H1 (cell line): Measurements from ENCODE around the gene DGKZ. TPM values are rescaled to one million over a fixed set of nuclear protein-coding genes. Genes with fewer than 3 reads are reported as not detected.
"Not testable (repeated sequence)": the region's sequence is repeated elsewhere in the genome, so short reads cannot be mapped to it uniquely, and the experiment has no call there.

Source experiments
- CTCF ChIA-PET: fragments of 300-600 bp; sonication (Branson Sonifier 250); formaldehyde crosslinking; loops from one replicate; lab custom pipeline; 2021; ENCODE audit not compliant: partially characterized antibody; lab: Charles Lee
- POLR2A ChIA-PET: fragments of 300-600 bp; sonication (Branson Sonifier 250); formaldehyde crosslinking; loops from one replicate; lab custom pipeline; 2021; ENCODE audit warnings: inconsistent platforms; ENCODE audit not compliant: partially characterized antibody; lab: Charles Lee
- DNase-seq, 2 experiments: peaks; one replicate each; pipeline versions ENCODE4 v3.0.0 to v3.0.0-alpha.2; 2010 to 2022; ENCODE audit warnings: low spot score in 2 of 2, low read depth in 1 of 2, mixed read lengths in 1 of 2
- FAIRE-seq: peaks from 2 replicates; lab custom pipeline; 2011; peaks lifted over from hg19 to GRCh38; lab: Jason Lieb, UNC
- H2AFZ ChIP-seq: 2 replicates; pipeline ENCODE4 v1.8.1; 2012; ENCODE audit warnings: low read length, inconsistent platforms
- H2AK5ac ChIP-seq: 2 replicates; pipeline ENCODE4 v1.6.1; 2013; ENCODE audit warnings: low read depth, low read length
- H2BK120ac ChIP-seq: replicated peaks from 2 replicates; pipeline ENCODE3; 2013; ENCODE audit warnings: low read depth, low read length, inconsistent platforms
- H2BK12ac ChIP-seq: 2 replicates; pipeline ENCODE4 v1.6.1; 2013; ENCODE audit warnings: low read depth, low read length
- H2BK15ac ChIP-seq: 2 replicates; pipeline ENCODE4 v1.6.1; 2013; ENCODE audit warnings: low read length
- H2BK20ac ChIP-seq: 2 replicates; pipeline ENCODE4 v1.6.1; 2013; ENCODE audit warnings: low read length
- H2BK5ac ChIP-seq: 2 replicates; pipeline ENCODE4 v1.6.1; 2013; ENCODE audit warnings: low read depth, low read length
- H3K14ac ChIP-seq: 2 replicates; pipeline ENCODE4 v1.6.1; 2013; ENCODE audit warnings: inconsistent platforms; ENCODE audit not compliant: insufficient read length
- H3K18ac ChIP-seq: 2 replicates; pipeline ENCODE4 v1.6.1; 2013; ENCODE audit warnings: low read length; ENCODE audit errors: extremely low read depth
- H3K23ac ChIP-seq: 2 replicates; pipeline ENCODE4 v1.6.1; 2013; ENCODE audit warnings: inconsistent platforms; ENCODE audit not compliant: insufficient read length
- H3K23me2 ChIP-seq: 2 replicates; pipeline ENCODE4 v1.6.1; 2013; ENCODE audit warnings: low read depth, low read length
- H3K27ac ChIP-seq: 2 replicates; pipeline ENCODE4 v1.6.1; 2011; ENCODE audit warnings: low read depth, low read length, inconsistent platforms
- H3K27me3 ChIP-seq, 4 experiments: replicated peaks in 1 of 4; 1 replicate in 1 of 4; 2 replicates in 3 of 4; pipeline versions ENCODE4 v1.6.1 to v1.8.1; 2011 to 2013; ENCODE audit warnings: low read length in 3 of 4, mild to moderate bottlenecking in 3 of 4, inconsistent platforms in 2 of 4, mixed read lengths in 2 of 4, moderate library complexity in 1 of 4; ENCODE audit not compliant: control insufficient read depth in 3 of 4, insufficient read depth in 3 of 4; ENCODE audit errors: extremely low read depth in 1 of 4
- H3K36me3 ChIP-seq, 4 experiments: 2 replicates each; pipeline versions ENCODE4 v1.6.1 to v1.8.1; 2011 to 2013; ENCODE audit warnings: mild to moderate bottlenecking in 4 of 4, low read length in 3 of 4, moderate library complexity in 2 of 4, control low read depth in 1 of 4, inconsistent platforms in 1 of 4; ENCODE audit not compliant: insufficient read depth in 4 of 4, control insufficient read depth in 2 of 4
- H3K4ac ChIP-seq: replicated peaks from 2 replicates; pipeline ENCODE3; 2013; ENCODE audit warnings: low read length, low read depth, mixed read lengths, inconsistent platforms; ENCODE audit not compliant: insufficient read length
- H3K4me1 ChIP-seq, 4 experiments: replicated peaks in 1 of 4; 1 replicate in 1 of 4; 2 replicates in 3 of 4; pipeline versions ENCODE4 v1.6.1 to v1.8.1; 2011 to 2013; ENCODE audit warnings: low read length in 3 of 4, inconsistent platforms in 2 of 4, mixed read lengths in 1 of 4; ENCODE audit not compliant: insufficient read depth in 4 of 4, control insufficient read depth in 3 of 4
- H3K4me2 ChIP-seq, 2 experiments: 2 replicates each; pipeline versions ENCODE4 v1.6.1 to v1.8.1; 2011 to 2013; ENCODE audit warnings: low read depth in 2 of 2, low read length in 2 of 2, control low read depth in 1 of 2, inconsistent platforms in 1 of 2, mild to moderate bottlenecking in 1 of 2; ENCODE audit not compliant: insufficient read depth in 1 of 2
- H3K4me3 ChIP-seq, 4 experiments: fragments of 200-600, 300-600 bp in 1 of 4; sonication (generic), shearing (Covaris generic), sonication (Bioruptor Twin) in 1 of 4; 2 replicates each; pipeline versions ENCODE4 v1.5.1 to v1.8.1; 2011 to 2016; ENCODE audit warnings: low read length in 4 of 4, low read depth in 3 of 4, control low read depth in 2 of 4, inconsistent platforms in 2 of 4, mild to moderate bottlenecking in 2 of 4, mixed read lengths in 1 of 4, moderate library complexity in 1 of 4; ENCODE audit not compliant: insufficient read depth in 2 of 4; ENCODE audit errors: extremely low read depth in 1 of 4
- H3K56ac ChIP-seq: replicated peaks from 2 replicates; pipeline ENCODE3; 2013; ENCODE audit warnings: low read depth, mild to moderate bottlenecking, mixed read lengths, low read length, inconsistent platforms; ENCODE audit not compliant: insufficient read length
- H3K79me1 ChIP-seq: 2 replicates; pipeline ENCODE4 v1.6.1; 2013; ENCODE audit warnings: low read depth, low read length, control low read depth
- H3K79me2 ChIP-seq, 2 experiments: 2 replicates each; pipeline versions ENCODE4 v1.6.1 to v1.8.1; 2012 to 2013; ENCODE audit warnings: low read length in 2 of 2, mild to moderate bottlenecking in 2 of 2, inconsistent platforms in 1 of 2; ENCODE audit not compliant: insufficient read depth in 2 of 2, control insufficient read depth in 1 of 2
- H3K9ac ChIP-seq, 4 experiments: replicated peaks in 1 of 4; 1 replicate in 1 of 4; 2 replicates in 3 of 4; pipeline versions ENCODE4 v1.6.1 to v1.8.1; 2011 to 2013; ENCODE audit warnings: low read depth in 3 of 4, low read length in 3 of 4, control low read depth in 2 of 4, mild to moderate bottlenecking in 2 of 4, moderate library complexity in 2 of 4, inconsistent platforms in 1 of 4; ENCODE audit errors: extremely low read depth in 1 of 4
- H3K9me3 ChIP-seq, 2 experiments: 2 replicates each; pipeline versions ENCODE4 v1.6.1 to v1.8.1; 2012 to 2013; ENCODE audit warnings: mild to moderate bottlenecking in 2 of 2, moderate library complexity in 2 of 2, control low read depth in 1 of 2, inconsistent platforms in 1 of 2, low read depth in 1 of 2, low read length in 1 of 2, mixed read lengths in 1 of 2; ENCODE audit not compliant: insufficient read depth in 2 of 2
- H4K20me1 ChIP-seq, 2 experiments: replicated peaks in 1 of 2; 2 replicates each; pipeline versions ENCODE3 to v1.8.1; 2011 to 2013; ENCODE audit warnings: inconsistent platforms in 2 of 2, low read length in 2 of 2, mild to moderate bottlenecking in 1 of 2; ENCODE audit not compliant: insufficient read depth in 2 of 2, control insufficient read depth in 1 of 2
- H4K5ac ChIP-seq: 2 replicates; pipeline ENCODE4 v1.6.1; 2013; ENCODE audit warnings: low read length, low read depth, mixed read lengths, inconsistent platforms; ENCODE audit not compliant: insufficient read length
- H4K8ac ChIP-seq: 2 replicates; pipeline ENCODE4 v1.8.0; 2013; ENCODE audit warnings: mild to moderate bottlenecking, moderate library complexity, low read length, inconsistent platforms; ENCODE audit not compliant: insufficient read depth; ENCODE audit errors: extremely low read depth
- H4K91ac ChIP-seq: replicated peaks from 2 replicates; pipeline ENCODE3; 2013; ENCODE audit warnings: low read length, mixed read lengths, inconsistent platforms; ENCODE audit not compliant: insufficient read length
- MAX ChIP-seq: IDR thresholded peaks from 2 replicates; pipeline ENCODE4 v1.6.1; 2012; ENCODE audit warnings: inconsistent platforms
- POLR2A ChIP-seq, 2 experiments: IDR thresholded peaks; 1 replicate in 1 of 2; 2 replicates in 1 of 2; pipeline ENCODE4 v1.6.1; 2011; ENCODE audit warnings: low read depth in 2 of 2, low read length in 2 of 2, mild to moderate bottlenecking in 2 of 2; ENCODE audit errors: control extremely low read depth in 1 of 2
- SAP30 ChIP-seq: fragments of 300-600 bp; sonication (generic); IDR thresholded peaks from 2 replicates; pipeline ENCODE4 v1.7.1; 2012; ENCODE audit warnings: low read length, moderate library complexity, mild to moderate bottlenecking, inconsistent platforms; ENCODE audit not compliant: insufficient read depth, insufficient replicate concordance
- SIN3A ChIP-seq, 2 experiments: IDR thresholded peaks in 1 of 2; conservative IDR thresholded peaks in 1 of 2; 2 replicates each; pipeline ENCODE4 v1.6.1; 2011 to 2012; ENCODE audit warnings: low read length in 2 of 2, improper control_type of control experiment in 1 of 2, low read depth in 1 of 2, mild to moderate bottlenecking in 1 of 2
- WGBS, 2 experiments: shearing (Covaris generic) in 1 of 2; methylation state at CpG; one replicate each; pipeline versions ENCODE4 v1.1.6 to v1.1.7; 2013 to 2015; ENCODE audit warnings: low lambda C conversion rate in 2 of 2, mixed read lengths in 2 of 2, inconsistent platforms in 1 of 2, low coverage in 1 of 2, missing lambda C conversion rate in 1 of 2; ENCODE audit not compliant: insufficient replicate concordance in 2 of 2, insufficient coverage in 1 of 2, insufficient read length in 1 of 2; ENCODE audit errors: extremely low coverage in 1 of 2, missing lambda C conversion rate in 1 of 2; 5-methylcytosine and 5-hydroxymethylcytosine counted together
- polyA plus RNA-seq, 7 experiments: library from polyadenylated mRNA; depleted of rRNA in 3 of 7; stranded (reverse) in 5 of 7; unstranded in 2 of 7; fragments of >200 nt in 5 of 7; fragments of 200-250 nt in 2 of 7; gene quantifications; 1 replicate in 5 of 7; 2 replicates in 1 of 7; 4 replicates in 1 of 7; pipeline versions ENCODE4 v1.2.1 to v1.2.3, GENCODE V29; 2011 to 2013; ENCODE audit warnings: missing spikeins in 2 of 7, mixed read lengths in 2 of 7
- total RNA-seq: library from RNA; stranded (reverse); fragmentation: NEBNext Ultra II Directional; extraction: Animal tissue kit (Norgen Biotek cat#: 25700); gene quantifications from 2 replicates; pipeline ENCODE4 v1.2.1, GENCODE V29; 2021

DGKZ gene
- total and polyA plus RNA-seq, 2 of the 8 experiments (the other 6 are each of a cell fraction or from before 2014, with no cell fraction given): 84.4 to 184 TPM

- FAIRE-seq, H3K79me1 ChIP-seq, H3K27ac ChIP-seq, H3K27me3 ChIP-seq, H3K18ac ChIP-seq, H2AK5ac ChIP-seq, H3K23me2 ChIP-seq, H2BK5ac ChIP-seq, H2BK12ac ChIP-seq, H2AFZ ChIP-seq, H3K9ac ChIP-seq, H3K9me3 ChIP-seq, H3K4ac ChIP-seq: not testable (repeated sequence)
- POLR2A ChIA-PET: interaction anchor here (0.7 to 3.8 kb wide), 10 partner anchors 9 to 257 kb away, joined by 3 to 35 read pairs (median 4); partner anchors contain the start of gene CHRM4
- Histone ChIP-seq H3K4me3 (peak overlapping the region; percentile 34 to 95 (median 53); a peak in 7 of 8 replicates), H3K4me1 (peaks cover 0 to 16% (median 13%) of the 10 kb centered on the region in 4 experiments; a peak in 6 of 7 replicates), H3K4me2 (peak overlapping the region; percentile 69 to 94)
- TF ChIP-seq SAP30 (peak; percentile 19), POLR2A (IDR thresholded peaks at IDR 0.05; ENCODE audit: control extremely low read depth in 1 of 2, low read depth in 2 of 2, low read length in 2 of 2) (0 out of 3 replicates have a peak, but pooled peaks of 1 of the 2 experiments have one; percentile 9), MAX (peak; percentile 45; the same call in 1 of the 2 replicates), SIN3A (conservative IDR thresholded peaks at IDR 0.05 in 1 of 2, IDR thresholded peaks at IDR 0.05 in 1 of 2; ENCODE audit: low read depth in 1 of 2, low read length in 2 of 2) (0 out of 4 replicates have a peak, but pooled peaks of 1 of the 2 experiments have one; percentile 28)
- TF ChIP-seq, all 59 proteins: peak for 4; not testable (repeated sequence) for 55
- DNase-seq: peak; percentile 75 to 81
- H3K79me2 ChIP-seq, H3K23ac ChIP-seq, H3K56ac ChIP-seq, H4K91ac ChIP-seq, H4K5ac ChIP-seq, H3K14ac ChIP-seq, H2BK20ac ChIP-seq, H4K8ac ChIP-seq, H2BK120ac ChIP-seq: not testable (repeated sequence)
- 13% methylated on average over 31 of the region's 36 CpGs; no CpG with 5 or more reads in 1 of the 2 experiments for WGBS, 2 experiments
- Histone ChIP-seq H3K36me3 (peaks cover 7 to 31% (median 15%) of the 10 kb centered on the region in 4 experiments; a peak in 4 of 8 replicates), H2BK15ac (peak overlapping the region; percentile 46; the same call in 1 of the 2 replicates), H4K20me1 (peaks cover 15 to 22% of the 10 kb centered on the region in 2 experiments)
- CTCF ChIA-PET: interaction anchor here (0.5 to 44.5 kb wide), 5 partner anchors 9 to 79 kb away, joined by 4 to 1004 read pairs (median 24); partner anchors contain the start of gene DGKZ
Measured at GRCh38 chr11:46379482-46380293, 32.4 kb downstream of the DGKZ start.
